ENCODE data around the gene ARL10.
A peak's percentile ranks its signal among the peaks of the same experiment; 100 is the strongest.

The ARL10 gene

GRCh38 chr5:176383961-176384360 is 18.7 kb downstream of the ARL10 start:
- no peak for TF ChIP-seq CTCF (IDR thresholded peaks at IDR 0.05; ENCODE audit: insufficient read depth, low read depth, low read length, missing control alignments)
- no peak for DNase-seq (ENCODE audit: low read depth)
- no peak overlapping the region for H3K4me3 ChIP-seq (ENCODE audit: low read depth, low read length)

- no peak overlapping the region for H3K4me3 ChIP-seq (ENCODE audit: low read depth, low read length)
- TF ChIP-seq CTCF (IDR thresholded peaks at IDR 0.05; ENCODE audit: insufficient read depth, low read depth, low read length, missing control alignments) = no peak
- DNase-seq (ENCODE audit: low read depth) = no peak
Measured at GRCh38 chr5:176384366-176384930, 19.2 kb downstream of the ARL10 start.

GRCh38 chr5:176384991-176385390 is 19.7 kb downstream of the ARL10 start:
- DNase-seq (ENCODE audit: low read depth) = no peak
- no peak overlapping the region for H3K4me3 ChIP-seq (ENCODE audit: low read depth, low read length)
- TF ChIP-seq CTCF (IDR thresholded peaks at IDR 0.05; ENCODE audit: insufficient read depth, low read depth, low read length, missing control alignments) = no peak

- no peak for TF ChIP-seq CTCF (IDR thresholded peaks at IDR 0.05; ENCODE audit: insufficient read depth, low read depth, low read length, missing control alignments)
- peak overlapping the region; percentile 96 for H3K4me3 ChIP-seq (ENCODE audit: low read depth, low read length)
Measured at GRCh38 chr5:176386491-176386890, 21.2 kb downstream of the ARL10 start.

DNA sequence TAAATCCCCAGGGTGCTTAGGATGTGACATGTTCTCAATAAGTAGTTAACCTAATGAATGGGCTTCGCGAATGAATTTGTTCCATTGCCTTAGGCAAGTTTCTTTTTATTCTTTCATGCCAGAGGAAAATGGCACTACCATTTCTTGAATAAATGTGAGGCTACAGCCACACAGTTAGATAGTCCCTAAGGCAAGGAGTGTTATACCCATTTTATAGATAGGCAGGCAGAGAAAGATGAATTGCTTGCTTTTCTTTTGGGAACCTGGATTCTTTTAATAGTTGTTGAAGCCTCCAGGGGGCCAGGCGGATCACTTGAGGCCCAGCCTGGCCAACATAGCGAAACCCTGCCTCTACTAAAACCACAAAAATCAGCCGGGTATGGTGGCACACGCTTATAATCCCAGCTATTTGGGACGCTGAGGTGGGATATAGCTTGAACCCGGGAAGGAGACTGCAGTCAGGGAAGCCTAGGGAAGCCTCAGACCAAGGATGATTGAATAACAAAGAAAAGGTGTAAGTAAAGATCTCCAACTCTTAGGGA is 22.2 kb downstream of the ARL10 start:
- TF ChIP-seq CTCF (IDR thresholded peaks at IDR 0.05; ENCODE audit: insufficient read depth, low read depth, low read length, missing control alignments) = no peak
- peak; percentile 22 for DNase-seq (ENCODE audit: low read depth)
- peak overlapping the region; percentile 96 for H3K4me3 ChIP-seq (ENCODE audit: low read depth, low read length)

More at GRCh38 chr5:176386491-176386890, 21.2 kb downstream of the ARL10 start:
- no peak for DNase-seq (ENCODE audit: low read depth)

DNA sequence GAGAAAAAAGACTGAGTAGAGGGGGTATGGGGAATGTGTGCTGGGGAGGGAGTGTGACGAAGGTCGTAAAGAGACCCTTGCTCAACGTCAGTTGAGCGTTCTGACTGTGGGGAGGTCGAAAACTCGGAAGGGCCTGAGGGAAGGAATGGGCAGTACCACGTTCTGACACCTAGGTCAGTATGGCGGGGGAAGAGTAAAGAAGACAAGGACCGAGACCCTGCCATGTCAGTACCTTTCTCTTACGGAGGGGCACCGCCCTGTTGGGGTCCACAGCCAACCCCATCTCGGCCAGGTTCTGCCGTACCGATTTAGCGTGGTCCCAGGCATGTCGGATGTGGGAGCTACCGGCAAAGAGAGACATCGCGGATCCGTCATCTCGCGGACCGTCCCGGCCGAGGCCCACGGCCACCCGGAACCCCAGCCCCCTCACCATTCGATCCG is 22.7 kb downstream of the ARL10 start:
- TF ChIP-seq CTCF (IDR thresholded peaks at IDR 0.05; ENCODE audit: insufficient read depth, low read depth, low read length, missing control alignments) = no peak
- peak overlapping the region; percentile 96 for H3K4me3 ChIP-seq (ENCODE audit: low read depth, low read length)
- DNase-seq (ENCODE audit: low read depth) = peak; percentile 42

Data from GM12865 (cell line).